NCI-H510A treated with DMSO at 0.1 percent for 48 hours (cell line): ENCODE data around the gene ORC1.

Experiments used
- DNase-seq: peaks from one replicate; lab custom pipeline; 2025; lab: John Stamatoyannopoulos, UW

The ORC1 gene

GRCh38 chr1:52404116-52404974 lies at the start of gene ORC1, which contains the start of gene PRPF38A:
Gene ORC1 (minus strand): TSS chr1:52404423. CDS start chr1:52402223, 2,200 bp downstream.
Gene PRPF38A (plus strand): TSS chr1:52404602. CDS start chr1:52404750, 148 bp downstream.
- peak; percentile 95 for DNase-seq

- DNase-seq = no peak
These were observed 40.2 kb upstream of the ORC1 start for GRCh38 chr1:52444463-52444862.

DNA sequence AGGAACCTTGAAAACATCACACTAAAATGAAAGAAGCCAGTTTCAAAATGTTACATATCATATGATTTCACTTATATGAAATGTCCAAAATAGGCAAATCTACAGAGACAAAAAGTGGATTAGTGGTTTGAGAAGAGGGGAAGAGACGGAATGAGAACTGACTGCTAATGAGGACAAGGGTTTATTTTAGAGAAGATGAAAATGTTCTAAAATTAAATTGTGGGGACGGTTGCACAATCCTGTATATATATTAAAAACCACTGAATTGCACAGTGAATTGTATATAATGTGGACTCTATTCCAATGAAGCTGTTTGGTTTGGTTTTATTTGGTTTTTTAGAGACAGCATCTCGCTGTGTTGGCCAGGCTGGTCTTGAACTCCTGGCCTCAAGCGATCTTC lies 35.8 kb upstream of the ORC1 start:
- DNase-seq = no peak

- no peak for DNase-seq
These were observed 32.6 kb upstream of the ORC1 start for GRCh38 chr1:52436817-52437216.

DNA sequence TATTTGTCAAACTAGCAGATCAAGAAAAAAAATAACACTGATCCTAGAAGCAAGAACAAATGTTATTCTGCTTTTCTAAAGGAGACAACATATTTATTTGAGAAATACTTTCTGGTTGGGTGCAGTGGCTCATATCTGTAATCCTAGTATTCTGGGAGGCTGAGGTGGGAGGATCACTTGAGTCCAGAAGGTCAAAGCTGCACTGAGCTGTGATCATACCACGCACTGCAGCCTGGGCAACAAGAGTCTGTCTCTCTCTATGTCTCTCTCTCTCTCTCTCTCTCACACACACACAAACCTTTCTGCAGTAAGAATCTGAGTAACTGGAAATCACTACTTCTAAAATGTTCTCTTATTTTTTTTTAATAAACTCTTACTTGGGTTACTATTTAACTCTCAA lies 31.4 kb upstream of the ORC1 start:
- no peak for DNase-seq

DNA sequence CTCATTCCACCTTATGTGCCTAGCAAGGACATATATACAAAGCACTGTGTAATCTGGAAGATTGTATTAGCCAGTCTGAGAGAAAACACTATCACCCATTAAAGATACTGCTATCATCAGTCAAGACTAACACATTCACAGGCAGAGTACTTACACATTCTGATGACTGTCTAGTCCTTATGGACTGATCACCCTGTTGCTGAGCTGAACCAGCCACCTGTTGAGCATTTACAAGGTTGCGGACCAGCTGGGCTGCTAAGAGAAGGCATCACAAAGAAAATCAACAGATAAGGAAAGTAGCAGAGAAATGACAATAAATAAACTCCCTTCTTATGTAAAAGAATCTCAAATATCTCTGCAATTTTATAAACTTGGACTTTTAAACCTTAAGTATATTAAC lies 31.0 kb upstream of the ORC1 start:
- no peak for DNase-seq

GRCh38 chr1:52432807-52433206 lies 28.6 kb upstream of the ORC1 start:
- DNase-seq = no peak

DNA sequence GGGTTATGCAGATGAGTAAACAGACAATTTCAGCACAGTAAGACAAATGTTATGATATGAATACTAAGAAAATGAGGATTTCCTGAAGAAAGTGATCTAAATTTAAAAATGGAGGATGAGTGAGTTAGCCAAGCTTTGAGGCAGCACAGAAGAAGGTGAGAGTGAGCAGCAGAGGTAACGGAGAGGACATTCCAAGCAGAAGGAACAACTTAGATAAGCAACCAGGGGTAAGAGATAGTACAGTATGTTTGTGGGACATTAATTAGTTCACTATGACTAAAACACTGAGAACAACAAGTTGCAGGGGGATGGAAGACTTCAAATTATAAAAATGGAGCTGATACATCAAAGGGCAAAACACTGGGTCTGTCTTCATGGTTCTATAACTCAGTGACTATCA lies 22.9 kb upstream of the ORC1 start:
- no peak for DNase-seq

- no peak for DNase-seq
These were observed 22.1 kb upstream of the ORC1 start for GRCh38 chr1:52426371-52426770.

- DNase-seq = no peak
These were observed 20.6 kb upstream of the ORC1 start for GRCh38 chr1:52424813-52425212.

DNA sequence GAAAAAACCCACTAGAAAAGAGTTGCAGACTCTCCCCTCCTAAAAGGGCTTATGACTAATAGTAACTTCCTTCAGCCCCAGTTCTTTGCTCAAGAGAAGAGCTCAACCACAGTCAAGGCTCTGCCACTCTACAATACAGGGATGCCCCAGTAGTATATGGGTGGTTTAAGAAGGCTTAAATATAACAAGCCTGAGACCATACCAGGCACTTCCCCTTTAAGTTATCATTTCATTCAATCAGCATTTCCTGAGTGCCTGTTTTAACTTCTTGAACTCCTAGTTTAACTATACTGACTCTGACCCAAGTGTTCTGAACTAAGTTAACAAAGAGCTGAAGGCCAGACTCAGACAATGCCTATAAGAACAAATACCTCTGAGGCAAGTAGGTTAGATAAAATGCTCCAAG lies 20.0 kb upstream of the ORC1 start:
- no peak for DNase-seq

- DNase-seq = no peak
These were observed 19.5 kb upstream of the ORC1 start for GRCh38 chr1:52423771-52424170.

- no peak for DNase-seq
These were observed 18.8 kb upstream of the ORC1 start for GRCh38 chr1:52423055-52423454.

DNA sequence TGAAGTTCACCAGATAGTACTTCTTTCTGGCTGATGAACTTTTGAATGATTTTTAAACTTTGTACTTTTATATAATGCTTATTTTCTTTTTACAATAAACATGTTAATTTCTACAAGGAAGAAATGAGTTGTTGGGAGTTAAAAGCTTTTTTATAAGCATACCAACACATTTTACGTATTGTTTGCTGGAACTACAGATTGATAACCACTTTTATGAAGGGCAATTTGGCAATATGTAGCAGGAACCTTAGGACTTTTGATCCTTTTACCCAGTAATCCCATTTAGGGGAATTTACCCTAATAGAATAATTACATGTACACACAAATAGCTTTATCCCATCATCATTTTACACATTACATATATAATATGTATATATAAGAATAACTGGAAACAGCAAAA lies 16.5 kb upstream of the ORC1 start:
- DNase-seq = no peak

- no peak for DNase-seq
These were observed 12.6 kb upstream of the ORC1 start for GRCh38 chr1:52416811-52417210.

GRCh38 chr1:52414942-52415341 lies 10.7 kb upstream of the ORC1 start:
- DNase-seq = no peak

DNA sequence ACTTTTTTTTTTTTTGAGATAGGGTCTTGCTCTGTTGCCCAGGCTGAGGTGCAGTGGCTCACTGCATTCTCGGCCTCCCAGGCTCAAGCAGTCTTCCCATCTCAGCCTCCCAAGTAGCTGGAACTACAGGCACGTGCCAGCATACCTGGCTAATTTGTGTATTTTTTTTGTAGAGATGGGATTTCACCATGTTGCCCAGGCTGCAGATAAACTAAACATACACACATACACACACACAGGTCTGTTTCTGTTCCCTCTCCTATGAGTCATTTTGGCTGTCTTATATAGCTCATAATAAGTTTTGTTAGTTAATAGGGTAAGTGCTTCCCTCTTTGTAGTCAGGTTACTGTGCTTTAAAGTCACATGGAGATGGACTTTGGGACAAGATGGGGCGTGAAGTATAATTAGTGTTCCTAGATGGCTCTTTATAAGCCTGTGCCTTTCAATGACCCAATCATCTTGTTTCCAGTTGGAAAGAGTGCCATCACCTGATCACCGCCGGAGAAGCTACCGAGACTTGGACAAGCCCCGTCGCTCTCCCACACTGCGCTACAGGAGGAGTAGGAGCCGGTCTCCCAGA lies 9.3 kb upstream of the ORC1 start:
- DNase-seq = no peak

GRCh38 chr1:52404975-52405338 lies 734 bp upstream of the ORC1 start:
- no peak for DNase-seq

GRCh38 chr1:52403566-52404115 lies 582 bp downstream of the ORC1 start:
- no peak for DNase-seq

DNA sequence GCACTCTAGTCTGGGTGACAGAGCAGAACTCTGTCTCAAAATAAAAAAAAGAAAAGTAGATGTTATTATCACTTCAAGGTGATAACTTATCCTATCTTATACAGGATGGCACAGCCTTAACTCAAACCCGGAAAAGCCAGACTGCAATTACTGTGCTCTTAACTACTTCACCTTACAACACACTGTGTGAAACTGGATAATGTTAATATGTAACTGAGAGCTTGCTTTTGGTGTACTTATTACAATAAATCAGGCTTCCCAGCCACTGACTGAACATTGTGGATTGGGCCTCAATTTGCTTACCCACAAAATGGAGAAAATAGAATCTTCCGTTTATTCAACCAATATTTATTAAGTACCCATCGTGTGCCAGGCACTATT lies 1.4 kb downstream of the ORC1 start:
- no peak for DNase-seq

DNA sequence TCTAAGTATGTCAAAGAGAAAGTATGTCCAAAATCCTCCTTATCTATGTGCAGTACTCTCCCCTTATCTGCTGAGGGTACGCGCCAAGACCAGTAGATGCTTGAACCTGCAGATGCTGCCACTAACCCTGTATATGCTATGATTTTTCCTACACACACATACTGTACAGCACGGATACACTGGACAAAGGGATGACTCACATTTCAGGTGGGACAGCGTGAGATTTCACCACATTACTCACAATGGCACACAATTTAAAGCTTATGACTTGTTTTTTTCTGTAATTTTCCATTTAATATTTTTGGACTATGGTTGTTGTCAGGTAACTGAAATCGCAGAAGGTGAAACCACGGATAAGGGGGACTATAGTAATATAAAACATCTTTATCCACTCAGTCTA lies 4.1 kb downstream of the ORC1 start:
- DNase-seq = no peak

GRCh38 chr1:52399629-52400028 lies 4.6 kb downstream of the ORC1 start:
- no peak for DNase-seq

DNA sequence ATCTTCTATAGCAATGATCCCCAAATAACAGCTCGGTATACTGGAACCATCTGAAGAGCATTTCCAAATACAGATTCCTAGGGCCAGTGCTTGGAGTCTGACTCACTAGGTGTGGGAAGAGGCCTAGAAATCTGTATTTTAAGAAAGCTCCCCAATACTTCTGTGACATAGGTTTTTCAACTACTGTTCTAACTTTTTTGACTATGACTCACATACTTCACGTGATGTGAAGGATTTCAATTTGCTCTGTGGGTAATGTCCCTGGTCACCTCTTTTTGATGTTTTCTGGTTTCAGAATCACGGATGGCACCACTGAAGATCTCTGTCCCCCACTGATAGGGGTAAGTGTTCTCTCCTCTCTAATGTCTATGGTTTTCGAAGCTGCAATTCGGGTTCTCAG lies 11.0 kb downstream of the ORC1 start:
- DNase-seq = no peak

- DNase-seq = no peak
These were observed 17.8 kb downstream of the ORC1 start for GRCh38 chr1:52386458-52386857.
